GM19452 (cell line): Measurements from ENCODE around the gene TEX13A.
"Not testable (repeated sequence)": the region's sequence is repeated elsewhere in the genome, so short reads cannot be mapped to it uniquely, and the experiment has no call there.

Experiments
- ATAC-seq: cut with Tn5 transposase; IDR thresholded peaks from one replicate; pipeline ENCODE4 v1.9.1; 2021; ENCODE audit not compliant: unreplicated experiment

Gene TEX13A, protein sequence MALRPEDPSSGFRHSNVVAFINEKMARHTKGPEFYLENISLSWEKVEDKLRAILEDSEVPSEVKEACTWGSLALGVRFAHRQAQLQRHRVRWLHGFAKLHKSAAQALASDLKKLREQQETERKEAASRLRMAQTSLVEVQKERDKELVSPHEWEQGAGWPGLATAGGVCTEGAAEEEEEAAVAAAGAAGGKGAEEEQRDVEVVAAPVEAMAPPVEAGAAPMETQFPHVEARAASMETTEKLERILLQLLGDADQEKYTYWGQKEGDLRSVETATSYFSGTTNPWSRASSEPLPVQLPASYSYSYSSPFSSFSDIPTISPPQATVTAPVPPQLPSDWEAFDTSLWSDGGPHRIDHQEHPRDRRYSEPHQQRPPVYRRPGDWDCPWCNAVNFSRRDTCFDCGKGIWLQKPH

GRCh38 chrX:105220636-105221035, at the start of gene TEX13A:
TEX13A (minus strand) TSS chrX:105220694; CDS start chrX:105220397, 297 bp downstream.
- ATAC-seq, result no peak

DNA sequence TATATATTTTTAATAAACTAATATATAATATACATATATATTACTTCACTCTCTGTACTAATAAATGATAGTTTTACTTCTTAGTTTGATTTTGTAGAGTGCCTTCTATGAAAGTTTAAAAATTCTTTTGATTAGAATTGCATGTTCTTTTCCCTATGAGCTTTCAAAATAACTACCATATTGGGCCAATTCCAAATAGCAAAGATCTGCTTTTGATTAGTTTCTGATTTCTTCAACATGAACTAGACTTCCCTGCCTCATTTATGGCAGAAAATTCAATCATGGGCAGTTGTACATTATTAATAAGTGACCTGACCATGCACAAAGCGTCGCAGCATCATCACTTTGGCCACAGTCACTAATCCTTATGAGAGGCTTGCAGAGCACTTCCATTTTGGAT, 48.9 kb upstream of the TEX13A start:
- ATAC-seq, result no peak

- ATAC-seq, result no peak
Observed at GRCh38 chrX:105267167-105267566, 46.7 kb upstream of the TEX13A start.

DNA sequence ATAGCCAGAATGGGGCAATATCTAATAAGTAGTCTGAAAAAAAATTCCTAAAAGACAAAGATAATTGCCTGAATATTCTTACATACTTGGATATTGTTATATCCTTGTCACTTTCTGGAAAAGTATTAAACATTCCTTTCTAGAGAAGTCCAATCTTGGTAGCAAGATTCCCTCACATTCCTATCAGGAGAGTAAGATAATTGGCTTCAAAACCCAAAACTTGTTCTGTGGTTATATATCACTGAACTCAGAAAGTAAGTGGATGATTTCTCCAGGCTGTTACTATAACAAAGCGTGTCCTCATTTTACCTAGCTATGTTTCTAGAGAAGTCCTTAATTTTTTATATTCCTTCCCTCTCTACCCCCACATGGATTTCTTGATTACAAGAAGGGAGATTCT, 46.0 kb upstream of the TEX13A start:
- ATAC-seq, result no peak

- no peak for ATAC-seq
Observed at GRCh38 chrX:105265093-105265492, 44.6 kb upstream of the TEX13A start.

DNA sequence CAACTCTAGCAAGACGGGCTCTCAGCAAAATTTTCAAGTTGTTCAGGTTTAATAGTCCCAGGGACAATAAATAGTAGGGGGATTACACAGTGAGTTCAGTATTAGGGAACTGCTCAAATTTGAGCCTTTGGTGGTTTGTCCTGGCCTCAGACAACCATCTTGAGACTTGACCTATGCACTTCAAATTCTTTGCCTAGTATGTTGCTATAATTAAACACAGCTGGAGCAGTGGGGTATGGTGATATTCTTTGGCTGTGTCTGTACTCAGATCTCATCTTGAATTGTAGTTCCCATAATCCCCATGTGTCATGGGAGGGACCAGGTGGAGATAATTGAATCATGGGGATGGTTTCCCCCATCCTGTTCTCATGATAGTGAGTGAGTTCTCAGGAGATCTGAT, 43.3 kb upstream of the TEX13A start:
- no peak for ATAC-seq

DNA sequence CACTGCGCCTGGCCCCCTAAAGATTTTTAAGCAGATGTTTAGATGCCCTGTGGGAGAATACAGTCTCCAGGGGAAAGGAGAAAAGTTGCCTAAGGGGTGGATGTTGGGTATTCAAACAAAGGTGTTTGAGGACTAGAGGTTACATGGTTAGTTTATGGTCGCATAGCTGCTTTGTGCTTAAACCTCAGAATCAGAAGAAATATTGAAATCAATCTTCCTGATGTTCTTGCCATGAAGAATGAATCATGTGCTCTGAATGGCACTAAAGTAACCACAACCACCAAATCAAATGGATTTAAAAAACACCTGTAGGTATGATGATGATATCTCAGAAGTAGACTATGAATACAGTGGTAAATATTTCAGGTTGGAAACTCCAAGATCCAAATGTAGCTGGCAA, 42.7 kb upstream of the TEX13A start:
- ATAC-seq, result no peak

- ATAC-seq, result no peak
Observed at GRCh38 chrX:105260291-105261043, 40.0 kb upstream of the TEX13A start.

DNA sequence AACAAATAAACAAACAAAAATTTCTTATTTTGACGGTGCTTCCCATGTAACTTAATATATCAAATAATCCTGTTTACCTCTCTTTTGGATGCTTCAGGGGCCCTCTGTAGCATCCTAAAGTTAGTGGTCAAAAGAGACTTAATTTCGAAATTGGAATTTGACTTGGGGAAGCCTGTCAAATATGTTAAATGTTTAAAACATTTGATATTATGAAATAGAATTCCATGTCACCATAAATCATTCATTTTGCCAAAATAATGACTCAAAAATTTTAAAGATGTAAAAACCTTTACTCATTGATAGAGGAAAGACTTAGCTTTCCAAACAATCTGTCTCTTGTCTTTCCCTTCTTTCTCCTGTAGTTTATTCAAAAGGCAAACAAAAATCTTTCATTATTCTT, 20.6 kb upstream of the TEX13A start:
- ATAC-seq, result no peak

GRCh38 chrX:105237407-105237806, 16.9 kb upstream of the TEX13A start:
- not testable (repeated sequence) for ATAC-seq

DNA sequence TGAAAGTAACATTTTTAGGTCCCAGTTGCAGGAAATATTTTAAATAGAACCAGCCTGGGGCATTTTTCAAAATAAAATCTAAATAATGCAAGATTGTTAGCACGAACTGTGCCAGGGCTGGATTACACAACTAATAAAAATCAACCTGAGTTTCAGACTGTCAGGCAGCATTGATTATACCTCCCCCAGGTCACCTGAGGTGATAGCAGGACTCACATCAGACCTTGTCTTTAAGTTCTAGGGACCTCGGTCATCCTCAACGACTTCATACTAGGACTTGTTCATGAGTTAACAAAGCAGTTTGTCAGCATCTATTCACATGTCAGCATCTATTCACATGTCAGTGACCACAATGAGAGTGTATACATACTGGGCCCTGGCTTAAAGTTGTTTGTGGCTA, 8.7 kb upstream of the TEX13A start:
- no peak for ATAC-seq

DNA sequence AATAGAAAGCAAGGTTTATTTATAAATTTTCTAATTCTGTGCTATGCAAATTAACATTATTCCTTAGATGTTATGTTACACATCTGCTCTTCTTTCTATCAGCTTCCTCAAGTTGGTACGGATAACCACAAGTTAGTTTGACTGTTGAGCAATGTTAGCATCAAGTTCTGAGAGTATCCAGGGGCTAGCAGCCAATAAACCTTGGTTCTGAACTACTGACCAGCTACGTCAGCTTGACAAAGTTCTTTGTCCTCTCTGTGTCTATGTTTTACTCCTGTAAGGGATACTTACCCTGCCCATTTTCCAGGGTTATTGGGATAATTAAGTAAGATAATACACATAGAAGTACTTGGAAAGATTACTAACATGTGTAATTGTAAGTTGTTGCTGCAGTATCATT, 8.1 kb upstream of the TEX13A start:
- no peak for ATAC-seq

DNA sequence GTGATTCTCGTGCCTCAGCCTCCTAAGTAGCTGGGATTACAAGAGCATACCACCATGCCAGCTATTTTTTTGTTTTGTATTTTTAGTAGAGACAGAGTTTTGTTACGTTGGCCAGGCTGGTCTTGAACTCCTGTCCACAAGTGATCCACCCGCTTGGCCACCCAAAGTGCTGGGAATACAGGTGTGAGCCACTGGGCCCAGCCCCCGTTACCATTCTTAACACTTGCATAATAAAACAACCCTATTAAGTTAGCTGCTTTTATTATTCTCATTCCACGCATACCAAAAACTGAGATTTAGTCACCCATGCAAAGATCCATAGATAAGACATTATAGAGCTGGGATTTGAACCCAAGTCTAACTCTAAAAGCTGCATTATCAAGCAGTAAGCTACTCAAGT, 6.0 kb upstream of the TEX13A start:
- no peak for ATAC-seq

DNA sequence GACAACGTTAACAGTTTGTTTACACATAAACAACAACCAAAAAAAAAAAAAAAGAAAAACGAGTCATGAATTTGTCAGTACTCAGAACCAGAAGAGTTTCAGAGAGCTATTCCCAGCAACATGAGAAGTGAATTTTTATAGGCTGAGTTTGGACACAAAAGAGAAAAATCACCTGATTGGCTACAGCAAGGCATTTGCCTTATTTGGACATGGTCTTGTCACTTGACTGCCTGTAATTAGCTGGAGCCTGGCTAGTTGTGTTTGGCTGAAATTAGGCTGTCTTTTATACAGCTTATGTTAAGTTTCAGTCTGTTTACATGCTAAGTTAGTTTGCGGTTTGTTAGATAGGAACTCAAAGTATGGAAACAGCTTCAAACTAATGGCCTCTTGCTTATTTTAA, 880 bp upstream of the TEX13A start:
- no peak for ATAC-seq

- no peak for ATAC-seq
Observed at GRCh38 chrX:105219454-105220401, 766 bp downstream of the TEX13A start.

GRCh38 chrX:105211066-105211575, 9.4 kb downstream of the TEX13A start:
- ATAC-seq, result no peak

GRCh38 chrX:105210258-105210657, 10.2 kb downstream of the TEX13A start:
- ATAC-seq, result no peak

DNA sequence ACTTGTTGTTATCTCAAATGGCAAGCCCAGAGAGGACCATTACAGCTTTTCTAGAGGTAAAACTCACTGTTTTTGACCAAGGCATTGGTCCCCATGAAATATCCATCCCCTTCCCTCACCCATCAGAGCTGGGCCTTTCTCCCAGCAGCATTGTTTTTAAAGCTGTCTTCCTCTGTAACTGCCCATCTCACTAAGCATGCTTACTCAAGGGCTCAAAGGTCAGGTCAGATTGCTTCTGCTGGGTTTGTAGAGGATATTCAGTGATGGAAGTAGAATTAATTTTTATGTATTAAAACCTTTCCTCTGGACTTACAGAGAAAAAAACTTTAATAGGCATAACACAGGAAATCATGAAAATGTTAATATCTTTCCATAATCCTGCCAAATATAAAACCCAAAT, 11.1 kb downstream of the TEX13A start:
- ATAC-seq, result no peak

GRCh38 chrX:105191878-105192277, 28.6 kb downstream of the TEX13A start:
- ATAC-seq, result no peak

- no peak for ATAC-seq
Observed at GRCh38 chrX:105190252-105190853, 30.1 kb downstream of the TEX13A start.

GRCh38 chrX:105189093-105189492, 31.4 kb downstream of the TEX13A start:
- no peak for ATAC-seq
